Measurements from ENCODE around the gene MAML2.

DNA sequence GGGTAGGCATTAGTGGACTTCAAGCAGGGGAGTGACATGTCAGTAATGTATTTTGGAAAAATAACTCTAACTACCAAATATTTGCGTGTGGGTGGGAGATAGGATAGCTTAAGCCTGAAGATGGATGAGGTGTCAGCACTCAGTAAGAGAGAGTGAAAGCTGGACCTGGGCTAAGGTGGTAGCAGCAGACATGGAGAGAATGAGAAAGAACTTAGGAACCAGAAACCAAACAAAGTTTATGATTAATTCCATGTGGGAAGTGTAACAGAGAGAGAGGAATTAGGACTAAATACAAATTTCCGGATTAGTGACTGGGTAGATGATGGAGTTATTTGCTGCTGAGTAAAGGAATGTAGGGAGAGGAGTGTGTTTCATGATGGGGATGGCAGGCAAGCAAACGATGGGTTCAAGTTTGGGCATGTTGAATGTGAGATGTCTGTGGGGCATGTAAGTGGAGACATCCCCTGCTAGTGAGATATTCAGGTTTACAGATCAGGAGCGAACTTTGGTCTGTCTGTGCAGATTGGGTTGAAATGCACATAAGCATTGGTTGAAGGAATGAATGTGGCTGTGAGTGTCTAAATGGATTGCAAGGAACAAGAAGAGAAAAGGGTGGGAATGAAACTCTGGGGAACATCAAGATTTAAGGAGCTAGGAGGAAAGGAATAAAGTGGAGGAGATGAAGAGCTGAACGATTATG is 233.5 kb downstream of the MAML2 start:
- no peak for TF ChIP-seq POLR2A (IDR thresholded peaks at IDR 0.05)
- TF ChIP-seq, protein P1, sequence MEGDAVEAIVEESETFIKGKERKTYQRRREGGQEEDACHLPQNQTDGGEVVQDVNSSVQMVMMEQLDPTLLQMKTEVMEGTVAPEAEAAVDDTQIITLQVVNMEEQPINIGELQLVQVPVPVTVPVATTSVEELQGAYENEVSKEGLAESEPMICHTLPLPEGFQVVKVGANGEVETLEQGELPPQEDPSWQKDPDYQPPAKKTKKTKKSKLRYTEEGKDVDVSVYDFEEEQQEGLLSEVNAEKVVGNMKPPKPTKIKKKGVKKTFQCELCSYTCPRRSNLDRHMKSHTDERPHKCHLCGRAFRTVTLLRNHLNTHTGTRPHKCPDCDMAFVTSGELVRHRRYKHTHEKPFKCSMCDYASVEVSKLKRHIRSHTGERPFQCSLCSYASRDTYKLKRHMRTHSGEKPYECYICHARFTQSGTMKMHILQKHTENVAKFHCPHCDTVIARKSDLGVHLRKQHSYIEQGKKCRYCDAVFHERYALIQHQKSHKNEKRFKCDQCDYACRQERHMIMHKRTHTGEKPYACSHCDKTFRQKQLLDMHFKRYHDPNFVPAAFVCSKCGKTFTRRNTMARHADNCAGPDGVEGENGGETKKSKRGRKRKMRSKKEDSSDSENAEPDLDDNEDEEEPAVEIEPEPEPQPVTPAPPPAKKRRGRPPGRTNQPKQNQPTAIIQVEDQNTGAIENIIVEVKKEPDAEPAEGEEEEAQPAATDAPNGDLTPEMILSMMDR (IDR thresholded peaks at IDR 0.05) = no peak
